IPS-NIHi11 (cell line): Measurements from ENCODE around the gene CNBP.
"Not testable (repeated sequence)": the region's sequence is repeated elsewhere in the genome, so short reads cannot be mapped to it uniquely, and the experiment has no call there.

Source experiments
- DNase-seq: peaks from one replicate; pipeline ENCODE4 v3.0.0; 2012; ENCODE audit warnings: mixed read lengths, low spot score

Gene CNBP

DNA sequence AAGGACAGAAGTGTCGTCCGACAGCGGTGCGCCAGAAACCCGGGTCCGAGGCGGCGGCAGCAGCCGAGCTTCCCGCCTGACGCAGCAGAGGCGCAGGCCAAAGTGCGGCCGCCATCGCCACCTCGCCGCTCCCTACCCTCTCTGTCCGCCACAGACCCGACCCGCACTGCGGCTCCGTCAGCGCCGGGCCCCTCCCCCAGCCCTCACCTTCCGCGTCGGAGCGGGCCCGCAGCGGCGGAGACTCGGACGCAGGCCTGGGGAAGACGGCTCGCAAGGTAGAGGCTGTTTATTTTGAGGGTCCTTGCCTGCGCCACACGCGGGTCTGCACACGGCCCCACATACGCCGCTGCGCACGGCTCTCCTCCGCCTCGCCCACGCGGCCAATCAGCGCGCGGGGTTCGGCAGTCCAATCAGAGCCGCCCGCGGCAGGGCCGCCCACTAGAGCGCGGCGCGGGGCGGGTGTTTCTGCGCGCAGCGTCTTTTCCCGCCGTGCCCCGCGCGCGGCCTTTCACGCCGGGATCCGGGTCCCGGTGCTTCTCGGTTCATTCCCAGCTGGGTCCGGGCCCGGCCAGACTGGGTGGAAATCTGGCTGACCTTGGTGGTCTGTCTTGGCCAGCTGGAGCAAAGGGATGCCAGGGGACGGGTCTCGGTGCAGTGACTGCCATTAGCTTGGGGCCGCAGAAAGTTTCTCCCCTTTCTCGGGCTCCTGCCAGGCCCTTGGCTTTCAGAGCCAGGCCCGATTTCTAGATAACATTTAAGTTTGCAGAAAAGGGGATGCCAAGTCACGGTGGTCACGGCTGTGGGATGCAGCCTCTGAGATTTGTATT is at the start of gene CNBP:
TSS of gene CNBP (minus strand) at position 328 of the 827 bp plus-strand sequence. CDS start 12,139 bp downstream, outside the sequence.
- peak; percentile 99 for DNase-seq

DNA sequence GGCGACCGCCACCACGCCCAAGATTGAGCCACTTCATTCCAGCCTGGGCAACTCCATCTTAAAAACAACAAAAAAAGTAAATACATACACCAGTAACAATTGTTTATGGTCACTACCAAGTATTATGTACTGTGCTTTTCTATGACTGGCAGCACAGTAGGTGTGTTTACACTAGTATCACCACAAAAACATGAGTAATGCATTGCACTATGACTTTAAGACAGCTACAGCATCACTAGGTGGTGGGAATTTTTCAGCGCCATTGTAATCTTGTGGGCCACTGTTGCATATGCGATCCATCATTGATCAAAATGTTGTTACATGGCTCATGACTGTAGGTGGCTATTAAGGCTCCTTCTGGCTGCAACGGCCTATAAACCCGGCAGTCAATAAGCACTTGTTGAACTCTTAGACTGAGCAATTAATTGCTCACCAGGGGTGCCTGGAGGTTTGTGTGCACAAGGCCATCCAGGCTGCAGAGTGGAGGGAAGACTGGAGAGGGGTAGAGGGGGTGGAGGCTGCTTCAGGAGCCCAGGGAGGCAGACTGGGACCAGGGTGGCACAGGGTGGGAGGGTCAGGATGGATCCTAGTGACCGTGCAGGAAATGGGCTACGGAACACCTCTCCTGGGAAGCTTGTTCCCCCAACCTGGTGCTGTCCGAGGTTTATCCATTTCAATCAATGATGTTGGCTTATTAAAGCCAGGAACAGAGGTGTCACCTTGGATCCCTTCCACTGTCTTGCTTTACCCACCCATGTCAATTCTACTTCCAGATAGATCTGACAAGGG is 47.8 kb upstream of the CNBP start:
- no peak for DNase-seq

DNA sequence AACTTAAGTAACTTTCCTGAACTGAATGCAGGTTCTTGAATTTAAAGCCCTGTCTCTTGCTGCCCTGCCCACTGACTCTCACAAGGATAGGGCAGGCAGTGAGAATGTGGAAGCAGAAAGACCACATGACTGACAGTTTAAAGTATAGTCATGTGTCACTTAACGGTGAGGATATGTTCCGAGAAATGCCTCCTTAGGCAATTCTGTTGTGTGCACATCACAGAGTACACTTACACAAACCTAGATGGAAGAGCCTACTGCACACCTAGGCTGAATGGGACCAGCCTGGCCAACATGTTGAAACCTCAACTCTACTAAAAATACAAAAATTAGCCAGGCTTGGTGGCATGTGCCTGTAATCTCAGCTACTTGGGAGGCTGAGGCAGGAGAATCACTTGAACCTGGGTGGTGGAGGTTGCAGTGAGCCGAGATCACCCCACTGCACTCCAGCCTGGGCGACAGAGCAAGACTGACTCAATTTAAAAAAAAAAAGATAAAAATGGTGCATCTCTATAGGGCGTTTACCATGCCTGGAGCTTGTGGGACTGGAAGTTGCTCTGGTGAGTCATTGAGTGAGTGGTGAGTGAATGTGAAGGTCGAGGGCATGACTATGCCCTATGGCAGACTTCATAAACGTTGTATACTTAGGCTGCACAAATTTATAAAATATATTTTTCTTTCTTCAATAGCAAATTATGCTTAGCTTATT is 46.8 kb upstream of the CNBP start:
- DNase-seq, result no peak

DNA sequence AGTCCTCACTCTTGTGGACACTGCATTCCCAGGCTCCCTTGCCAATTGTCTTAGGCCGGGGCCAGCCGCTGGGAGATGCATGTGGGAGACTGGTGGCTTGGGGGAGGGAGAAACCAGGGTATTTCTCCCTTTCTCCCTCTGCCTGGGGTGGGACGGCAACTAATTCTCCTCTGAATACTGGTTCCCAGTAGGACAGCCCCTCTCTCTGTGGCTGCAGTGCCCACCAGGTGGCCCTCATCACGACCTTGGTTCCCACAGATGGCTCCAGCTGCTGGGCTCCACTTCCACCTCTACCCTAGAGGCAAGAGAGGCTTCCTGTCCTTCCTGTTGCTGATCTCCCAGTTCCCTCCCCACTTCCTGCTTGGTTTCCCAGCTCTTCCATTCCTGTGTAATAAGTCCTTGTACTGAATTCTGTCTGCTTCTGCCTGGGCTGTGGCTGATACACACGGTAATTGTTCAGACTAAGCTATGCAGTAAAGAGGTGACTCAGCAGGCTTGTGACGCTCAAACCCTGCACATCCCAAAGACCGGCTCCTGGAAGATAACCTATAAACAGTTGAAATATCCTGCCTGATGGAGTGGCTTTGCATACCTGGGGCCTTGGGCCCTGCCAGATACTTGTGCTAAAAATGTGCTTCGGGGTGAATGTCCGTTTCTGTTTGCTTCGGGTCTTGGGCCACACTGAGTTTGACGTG is 45.3 kb upstream of the CNBP start:
- peak; percentile 30 for DNase-seq

DNA sequence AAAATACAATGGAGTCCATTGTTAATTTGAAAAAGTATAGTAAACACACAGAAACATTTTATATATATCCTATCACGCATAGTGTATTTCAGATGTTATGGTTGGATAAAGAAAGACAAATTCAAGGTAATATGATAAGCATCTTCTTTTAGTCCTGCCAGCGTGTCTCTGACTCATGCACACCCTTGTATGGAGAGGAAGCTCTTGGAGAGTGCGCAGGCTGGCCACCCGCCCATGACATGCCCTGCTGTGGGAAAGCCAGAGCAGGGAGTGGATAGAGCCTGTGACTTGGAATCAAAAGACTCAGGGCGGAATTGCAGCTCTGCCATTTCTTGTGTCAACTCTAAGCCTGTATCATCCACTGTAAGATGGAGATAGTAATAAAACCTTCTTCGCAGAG is 42.7 kb upstream of the CNBP start:
- DNase-seq, result peak; percentile 35

DNA sequence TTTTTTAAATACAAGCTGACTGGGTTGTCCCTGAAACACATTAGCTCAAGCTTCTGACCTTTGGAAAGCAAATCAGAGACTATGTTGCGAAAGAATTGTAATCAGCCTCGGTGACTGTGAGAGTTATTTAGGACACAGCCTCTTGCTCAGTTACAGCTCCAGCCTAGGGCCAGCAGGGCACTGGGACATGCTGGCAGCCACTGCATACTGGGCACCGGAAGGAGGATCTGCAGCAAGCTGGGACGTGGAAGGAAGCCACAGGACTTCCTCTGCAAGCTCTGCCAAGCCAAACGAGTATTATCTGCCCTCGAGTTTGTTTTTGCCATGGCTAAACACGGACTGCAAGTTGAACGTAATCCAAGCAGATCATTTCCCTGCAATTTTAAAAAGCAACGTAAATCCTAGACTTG is 41.3 kb upstream of the CNBP start:
- DNase-seq, result peak; percentile 47

DNA sequence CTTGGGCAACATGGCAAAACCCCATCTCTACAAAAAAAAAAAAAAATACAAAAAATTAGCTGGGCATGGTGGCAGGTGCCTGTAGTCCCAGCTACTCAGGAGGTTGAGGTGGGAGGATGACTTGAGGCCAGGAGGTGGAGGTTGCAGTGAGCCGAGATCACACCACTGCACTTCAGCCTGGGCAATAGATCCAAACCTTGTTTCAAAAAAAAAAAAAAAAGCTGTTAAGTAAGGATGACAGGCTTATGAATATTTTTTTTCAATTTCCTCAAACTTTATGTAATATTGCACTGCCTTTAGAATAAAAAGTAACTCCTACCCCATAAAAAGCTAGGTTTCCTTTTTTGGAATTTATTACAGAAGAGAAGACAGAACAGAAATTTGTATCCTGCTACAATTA is 40.7 kb upstream of the CNBP start:
- DNase-seq, result not testable (repeated sequence)

DNA sequence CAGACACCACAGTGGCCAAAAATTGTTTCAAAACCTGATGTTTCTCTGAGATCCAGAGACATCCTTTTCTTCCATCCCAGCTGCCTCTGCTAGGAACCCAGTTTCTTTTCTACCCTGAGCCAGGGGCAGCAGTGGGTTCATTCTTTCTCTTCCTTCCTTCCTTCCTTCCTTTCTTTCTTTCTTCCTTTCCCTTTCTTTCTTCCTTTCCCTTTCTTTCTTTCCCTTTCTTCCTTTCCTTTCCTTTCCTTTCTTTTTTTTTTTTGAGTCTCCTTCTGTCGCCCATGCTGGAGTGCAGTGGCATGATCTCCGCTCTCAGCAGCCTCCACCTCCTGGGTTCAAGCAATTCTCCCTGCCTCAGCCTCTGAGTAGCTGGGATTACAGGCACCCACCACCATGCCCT is 35.0 kb upstream of the CNBP start:
- no peak for DNase-seq

DNA sequence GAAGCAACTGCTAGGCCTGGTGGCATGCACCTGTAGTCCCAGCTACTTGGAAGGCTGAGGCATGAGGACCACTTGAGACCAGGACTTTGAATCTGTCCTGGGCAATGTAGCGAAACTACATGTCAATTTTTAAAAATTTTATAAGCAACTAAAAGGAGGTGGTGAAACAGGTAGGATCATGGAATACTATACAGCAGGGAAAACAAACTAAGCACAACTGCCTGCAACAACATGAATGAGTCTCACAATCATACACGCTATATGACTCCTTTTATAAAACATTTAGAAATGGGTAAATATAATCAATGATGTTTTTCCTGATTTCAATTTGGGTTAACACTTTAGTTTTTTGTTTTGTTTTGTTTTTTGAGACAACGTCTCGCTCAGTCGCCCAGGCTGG is 29.5 kb upstream of the CNBP start:
- no peak for DNase-seq

DNA sequence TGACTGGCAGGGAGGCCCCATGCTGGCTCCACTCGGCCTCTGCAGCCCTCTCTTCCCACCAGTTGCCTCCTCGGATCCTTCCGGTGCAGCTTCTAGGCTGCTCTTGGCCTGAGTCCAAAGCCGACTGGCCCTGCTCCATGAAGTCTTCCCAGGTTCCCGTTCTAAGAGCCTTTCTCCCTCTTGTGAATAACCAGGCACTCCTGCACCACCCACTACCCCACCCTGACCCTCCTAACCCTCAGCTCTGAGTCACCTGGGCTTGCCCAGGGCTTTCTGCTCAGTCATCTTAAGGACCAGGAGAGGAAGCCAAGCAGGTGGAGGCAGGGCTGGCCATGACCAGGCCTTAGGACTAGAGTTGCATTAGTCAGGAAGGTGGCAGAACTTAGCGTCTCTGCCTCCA is 28.1 kb upstream of the CNBP start:
- DNase-seq, result peak; percentile 44

DNA sequence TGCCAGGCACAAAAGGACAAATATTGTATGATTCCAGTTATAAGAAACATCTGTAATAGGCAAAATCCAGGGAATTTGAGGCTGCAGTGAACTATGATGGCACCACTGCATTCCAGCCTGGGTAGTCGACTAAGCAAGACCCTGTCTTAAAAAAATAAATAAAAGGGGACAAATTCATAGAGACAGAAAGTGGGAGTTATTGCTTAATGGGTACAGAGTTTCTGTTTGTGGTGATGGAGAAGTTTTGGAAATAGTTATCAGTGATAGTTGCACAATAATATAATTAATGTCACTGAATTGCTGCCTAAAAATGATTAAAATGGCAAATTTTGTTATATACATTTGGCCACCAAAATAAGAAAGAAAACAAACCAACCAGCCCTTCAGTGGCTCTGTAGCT is 27.6 kb upstream of the CNBP start:
- DNase-seq, result no peak

DNA sequence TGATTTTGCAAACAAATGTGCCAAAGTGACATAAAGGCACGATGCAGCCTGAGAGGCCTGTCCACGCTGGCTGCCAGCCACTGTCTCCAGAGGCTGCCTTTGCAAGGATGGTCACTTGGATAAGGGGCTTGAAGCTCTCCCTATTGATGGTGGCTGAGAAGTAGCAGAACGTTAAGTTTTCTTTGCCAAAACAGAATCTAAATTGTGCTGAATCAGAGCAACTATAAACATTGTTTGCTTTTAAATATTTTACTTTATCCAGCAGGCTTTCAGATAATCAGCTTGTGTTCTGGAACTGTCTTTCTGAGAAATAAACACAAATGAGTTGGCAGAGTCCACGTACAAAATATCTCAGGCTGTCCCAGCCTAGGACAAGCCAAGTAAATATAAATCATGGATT is 23.8 kb upstream of the CNBP start:
- no peak for DNase-seq

DNA sequence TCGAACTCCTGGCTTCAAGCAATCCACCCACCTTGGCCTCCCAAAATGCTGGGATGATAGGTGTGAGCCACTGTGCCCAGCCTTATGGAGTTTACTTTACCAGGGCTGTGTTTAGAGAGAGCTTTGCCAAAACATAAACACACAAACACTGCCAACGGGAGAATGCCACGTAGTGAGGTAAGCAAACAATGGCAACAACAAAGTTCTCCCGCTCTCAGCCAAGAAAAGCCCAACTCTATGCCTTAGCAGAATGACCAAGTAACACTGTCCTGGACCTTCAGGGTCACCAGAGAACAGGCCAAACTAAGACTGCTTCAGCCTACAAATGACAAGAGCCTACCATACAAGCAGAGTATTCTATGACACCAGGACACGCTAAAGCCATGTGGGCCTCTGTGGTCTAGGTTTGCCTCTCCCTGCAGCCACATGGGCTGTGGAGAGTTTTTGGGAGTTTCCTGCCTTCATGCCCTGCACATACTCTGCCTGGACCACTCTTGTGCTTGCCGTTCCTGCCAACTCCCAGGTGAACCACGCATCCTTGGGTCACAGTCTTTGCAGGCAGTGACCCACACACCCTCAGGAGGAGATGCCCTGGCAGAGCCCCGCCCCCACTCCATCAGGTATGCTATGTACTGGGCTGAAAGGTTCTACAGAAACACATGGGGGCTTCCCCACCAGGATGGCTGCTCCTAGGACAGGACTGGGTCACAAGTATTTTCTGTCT is 21.6 kb upstream of the CNBP start:
- DNase-seq, result no peak

DNA sequence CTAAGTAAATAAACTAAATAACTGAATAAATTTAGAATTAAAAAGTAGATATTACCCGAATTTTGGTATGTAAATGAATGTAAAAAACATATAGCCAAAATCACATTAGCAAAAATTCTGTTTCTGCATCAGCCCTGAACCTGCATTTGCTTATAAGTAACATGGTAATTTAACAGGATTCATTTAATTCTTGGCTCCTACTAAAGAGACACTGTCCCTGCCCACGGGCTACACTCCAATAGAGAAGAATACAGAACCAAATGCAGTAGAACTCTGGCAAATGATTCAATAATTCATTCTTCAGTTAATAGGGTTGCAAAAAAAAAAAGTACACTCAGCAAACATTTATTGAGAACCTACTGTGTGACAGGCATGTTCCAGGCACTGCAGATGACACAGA is 20.8 kb upstream of the CNBP start:
- no peak for DNase-seq

DNA sequence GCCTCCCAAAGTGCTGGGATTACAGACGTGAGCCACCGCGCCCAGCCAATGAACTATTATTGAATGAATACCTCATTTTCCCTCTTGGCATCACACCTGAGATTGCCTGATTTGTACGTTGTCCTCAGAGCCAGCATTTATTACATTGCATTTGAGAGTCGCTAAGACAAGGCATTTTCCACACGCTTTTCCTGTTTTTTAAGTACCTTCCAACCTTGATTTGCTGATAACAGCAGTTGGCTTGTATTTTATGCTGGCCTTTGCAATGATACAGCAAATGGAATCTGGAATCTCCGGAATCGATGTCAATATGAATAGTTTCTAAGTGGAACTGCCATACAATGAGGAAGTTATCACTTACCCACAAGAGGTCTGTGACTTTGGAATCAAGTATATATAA is 15.7 kb upstream of the CNBP start:
- DNase-seq, result no peak

DNA sequence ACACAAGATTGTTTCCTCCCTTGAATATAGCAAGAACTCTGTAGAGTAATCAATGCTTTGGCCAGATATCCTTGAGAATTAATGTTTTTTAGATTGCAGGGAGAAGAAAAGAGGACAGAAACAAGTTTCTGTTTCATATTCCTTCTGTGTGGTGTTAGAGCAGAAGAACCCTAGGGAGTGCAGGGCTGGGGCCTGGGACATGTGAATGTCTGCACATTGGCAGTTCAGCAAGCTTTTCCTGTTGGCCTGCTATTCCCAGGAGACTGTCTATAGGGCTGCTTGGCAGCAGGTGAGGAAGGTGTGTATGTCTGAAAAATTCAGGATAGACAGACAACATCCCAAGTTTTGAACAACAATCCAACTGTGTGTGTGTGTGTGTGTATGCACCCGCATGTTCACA is 13.6 kb upstream of the CNBP start:
- no peak for DNase-seq

DNA sequence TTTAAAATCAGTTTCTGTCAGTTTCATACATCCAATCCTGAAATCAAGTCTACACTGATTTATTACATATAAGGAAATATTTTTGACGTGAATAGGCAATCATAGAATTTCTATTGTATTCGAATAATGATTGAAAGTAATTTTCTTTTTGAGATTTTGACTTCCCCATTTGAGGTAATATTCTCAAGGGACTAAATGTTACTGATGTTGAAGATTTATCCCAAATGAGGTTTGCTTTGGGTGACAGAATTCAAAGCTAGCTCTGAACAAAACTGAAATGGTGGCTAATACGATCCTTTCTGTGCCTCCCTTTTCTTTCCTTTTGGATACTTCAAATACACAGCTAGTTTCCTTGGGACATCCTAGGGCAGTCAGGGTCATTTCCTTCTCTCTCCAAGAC is 12.9 kb upstream of the CNBP start:
- DNase-seq, result no peak

DNA sequence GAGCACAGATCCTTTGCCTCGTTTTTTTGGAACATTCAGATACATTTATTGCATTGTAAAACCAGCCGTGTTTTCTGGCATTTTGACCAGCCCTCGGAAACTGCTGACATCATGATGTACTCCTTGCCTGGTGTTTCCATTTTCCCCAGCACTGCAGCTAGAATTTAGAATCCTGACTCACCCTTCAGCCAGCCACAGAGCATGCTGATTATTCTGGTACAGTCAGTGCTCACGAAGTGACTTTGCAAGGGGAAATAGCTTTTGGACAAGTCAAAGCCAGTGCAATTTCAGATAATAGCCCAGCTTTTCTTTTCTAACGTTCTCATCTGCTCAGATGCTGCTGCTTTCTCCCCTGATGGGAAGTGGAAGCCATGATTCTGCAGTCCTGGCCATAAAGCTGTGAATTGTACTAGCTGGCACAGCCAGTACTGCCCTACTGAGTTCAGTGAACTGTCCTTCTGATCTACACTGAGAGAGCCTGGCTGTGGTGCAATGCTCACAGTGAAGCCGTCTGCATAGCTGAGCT is 12.1 kb upstream of the CNBP start:
- DNase-seq, result no peak

DNA sequence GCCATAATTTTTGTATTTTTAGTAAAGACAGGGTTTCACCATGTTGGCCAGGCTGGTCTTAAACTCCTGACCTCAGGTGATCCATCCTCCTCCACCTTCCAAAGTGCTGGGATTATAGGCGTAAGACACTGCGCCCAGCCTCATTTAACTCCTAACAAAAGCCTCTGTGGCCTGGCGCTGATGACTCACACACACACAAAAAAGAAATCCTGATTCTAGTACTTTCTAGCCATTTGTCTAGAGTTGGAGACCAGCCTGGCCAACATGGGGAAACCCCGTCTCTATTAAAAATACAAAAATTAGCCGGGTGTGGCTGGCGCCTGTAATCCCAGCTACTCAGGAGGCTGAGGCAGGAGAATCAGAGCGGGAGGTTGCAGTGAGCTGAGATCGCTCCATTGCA is 6.1 kb upstream of the CNBP start:
- DNase-seq, result not testable (repeated sequence)

DNA sequence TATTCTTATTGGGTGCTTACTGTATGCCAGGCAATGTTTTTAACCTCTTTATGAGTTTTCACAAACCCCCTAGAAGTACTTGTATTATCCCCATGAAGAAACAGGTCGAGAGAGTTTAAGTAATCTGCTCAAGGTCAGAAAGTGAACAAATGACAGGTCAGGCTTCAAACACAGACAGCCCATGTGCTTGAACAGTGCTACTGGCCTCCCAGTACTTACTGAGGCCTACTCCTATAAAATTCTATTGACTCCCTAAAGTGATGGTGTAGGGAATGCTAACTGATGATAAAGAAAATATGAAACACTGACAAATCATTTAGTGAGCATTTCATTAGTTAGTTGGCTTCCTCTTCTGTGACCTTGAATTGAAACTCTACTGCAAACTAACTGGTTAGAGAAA is 4.2 kb upstream of the CNBP start:
- DNase-seq, result no peak

DNA sequence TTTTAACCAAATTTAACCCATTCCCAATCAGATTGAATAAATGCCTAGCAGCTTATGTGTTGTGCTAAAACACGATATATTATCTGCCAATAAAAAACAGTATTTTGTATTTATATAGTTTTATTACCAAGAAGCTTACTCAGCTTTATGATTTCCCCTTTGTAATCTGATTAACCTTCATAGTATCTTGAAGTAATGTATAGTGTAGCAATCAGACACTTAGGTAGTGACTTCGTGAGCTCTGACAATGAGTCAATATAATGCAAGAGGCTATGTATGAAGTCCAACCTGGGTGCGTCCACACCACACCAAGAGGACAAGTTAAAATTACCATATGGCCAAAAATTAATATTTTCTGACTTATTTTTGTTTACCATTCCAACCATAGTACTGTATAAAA is 2.1 kb upstream of the CNBP start:
- DNase-seq, result no peak
